ENCODE results near the gene TPX2.

- TF ChIP-seq CTCF (IDR thresholded peaks at IDR 0.05): no peak
- TF ChIP-seq POLR2A (IDR thresholded peaks at IDR 0.05): no peak
Observed at GRCh38 chr20:31740208-31740607, 1.1 kb downstream of the TPX2 start.

Measured in lower leg skin (tissue), 3 donors.